Trophoblast cell (in vitro differentiated cells and primary cell): ENCODE results near the gene NFKBIZ.

Experiments
- DNase-seq, 2 donors: peaks; one replicate each; pipeline ENCODE4 v3.0.0-alpha.2; 2016
- H2AFZ ChIP-seq: 2 replicates; pipeline ENCODE4 v1.6.1; 2013; ENCODE audit warnings: low read length, moderate library complexity, mild to moderate bottlenecking; ENCODE audit not compliant: insufficient read depth, poor library complexity
- H2AK5ac ChIP-seq: 2 replicates; pipeline ENCODE4 v1.6.1; 2013; ENCODE audit warnings: mild to moderate bottlenecking, low read length
- H2BK120ac ChIP-seq: 2 replicates; pipeline ENCODE4 v1.6.1; 2013; ENCODE audit warnings: low read length, mild to moderate bottlenecking, moderate library complexity; ENCODE audit not compliant: insufficient read depth, poor library complexity
- H2BK12ac ChIP-seq: 2 replicates; pipeline ENCODE4 v1.6.1; 2013; ENCODE audit warnings: mild to moderate bottlenecking, low read length, moderate library complexity
- H2BK5ac ChIP-seq: 2 replicates; pipeline ENCODE4 v1.6.1; 2013; ENCODE audit warnings: low read length, low read depth, moderate library complexity, mild to moderate bottlenecking; ENCODE audit not compliant: poor library complexity
- H3K14ac ChIP-seq: 2 replicates; pipeline ENCODE4 v1.6.1; 2013; ENCODE audit warnings: mild to moderate bottlenecking, low read length
- H3K18ac ChIP-seq: 2 replicates; pipeline ENCODE4 v1.6.1; 2013; ENCODE audit warnings: mild to moderate bottlenecking, low read length
- H3K23ac ChIP-seq: 2 replicates; pipeline ENCODE4 v1.6.1; 2013; ENCODE audit warnings: low read length
- H3K27ac ChIP-seq: 2 replicates; pipeline ENCODE4 v1.5.1; 2013; ENCODE audit warnings: low read depth, mild to moderate bottlenecking, inconsistent platforms, low read length, moderate library complexity
- H3K27me3 ChIP-seq: 2 replicates; pipeline ENCODE4 v1.6.1; 2013; ENCODE audit warnings: inconsistent platforms, mild to moderate bottlenecking, low read length, moderate library complexity; ENCODE audit not compliant: insufficient read depth
- H3K36me3 ChIP-seq, 2 experiments: 1 replicate in 1 of 2; 2 replicates in 1 of 2; pipeline ENCODE4 v1.6.1; 2013; ENCODE audit warnings: low read length in 2 of 2, mild to moderate bottlenecking in 2 of 2, moderate library complexity in 1 of 2; ENCODE audit not compliant: insufficient read depth in 2 of 2, control insufficient read depth in 1 of 2
- H3K4ac ChIP-seq: 2 replicates; pipeline ENCODE4 v1.6.1; 2013; ENCODE audit warnings: low read depth, mild to moderate bottlenecking, low read length, moderate library complexity
- H3K4me1 ChIP-seq, 2 experiments: 1 replicate in 1 of 2; 2 replicates in 1 of 2; pipeline ENCODE4 v1.6.1; 2013; ENCODE audit warnings: low read length in 2 of 2, mild to moderate bottlenecking in 2 of 2, moderate library complexity in 1 of 2; ENCODE audit not compliant: insufficient read depth in 2 of 2, control insufficient read depth in 1 of 2
- H3K4me2 ChIP-seq: 2 replicates; pipeline ENCODE4 v1.6.1; 2013; ENCODE audit warnings: inconsistent platforms, mild to moderate bottlenecking, low read length, moderate library complexity
- H3K4me3 ChIP-seq: 2 replicates; pipeline ENCODE4 v1.5.1; 2013; ENCODE audit warnings: mild to moderate bottlenecking, low read depth, low read length, inconsistent platforms
- H3K79me1 ChIP-seq: one replicate; pipeline ENCODE4 v1.6.1; 2013; ENCODE audit warnings: low read length
- H3K79me2 ChIP-seq: 2 replicates; pipeline ENCODE4 v1.6.1; 2013; ENCODE audit warnings: low read length, mild to moderate bottlenecking; ENCODE audit not compliant: control insufficient read depth, insufficient read depth, poor library complexity
- H3K9ac ChIP-seq: 2 replicates; pipeline ENCODE4 v1.6.1; 2013; ENCODE audit warnings: mild to moderate bottlenecking, low read length
- H3K9me3 ChIP-seq: 2 replicates; pipeline ENCODE4 v1.6.1; 2013; ENCODE audit warnings: low read depth, mild to moderate bottlenecking, control low read depth, inconsistent platforms, low read length; ENCODE audit not compliant: insufficient read depth
- H4K12ac ChIP-seq: 2 replicates; pipeline ENCODE4 v1.6.1; 2013; ENCODE audit warnings: low read depth, mild to moderate bottlenecking, low read length, moderate library complexity
- H4K8ac ChIP-seq: 2 replicates; pipeline ENCODE4 v1.6.1; 2013; ENCODE audit warnings: low read depth, mild to moderate bottlenecking, low read length, moderate library complexity
- H4K91ac ChIP-seq: one replicate; pipeline ENCODE4 v1.6.1; 2013; ENCODE audit warnings: low read depth, mild to moderate bottlenecking, low read length, moderate library complexity
- WGBS: extraction: QIAGEN DNeasy Blood & Tissue Kit; methylation state at CpG from one replicate; pipeline ENCODE4 v1.1.7; 2013; ENCODE audit warnings: missing lambda C conversion rate; ENCODE audit not compliant: insufficient read length, insufficient coverage; ENCODE audit errors: extremely low coverage; 5-methylcytosine and 5-hydroxymethylcytosine counted together

NFKBIZ gene

DNA sequence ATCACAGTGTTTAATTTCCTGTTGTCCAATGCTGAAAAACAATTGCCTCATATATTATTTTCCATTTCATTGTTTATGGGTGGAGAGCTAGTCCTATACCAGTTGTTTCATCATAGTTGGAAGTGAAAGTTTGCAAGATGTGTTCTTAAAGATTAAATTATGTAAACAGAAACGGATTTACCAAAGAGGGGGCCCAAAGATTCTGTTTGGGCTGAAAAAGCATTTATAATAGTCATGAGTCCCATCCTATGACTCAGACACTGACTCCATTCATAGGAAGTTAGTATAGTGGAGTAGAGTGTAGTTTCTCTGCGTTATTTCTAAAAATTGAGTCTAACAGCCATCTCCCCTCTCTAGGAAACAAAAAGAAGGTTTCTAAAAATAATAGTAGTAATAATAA lies 24.3 kb downstream of the NFKBIZ start:
- no peaks in the 10 kb centered on the region for H3K79me1 ChIP-seq
- no peak overlapping the region for H2BK12ac ChIP-seq
- WGBS = no CpG with 5 or more reads among the region's 2 CpGs
- H3K79me2 ChIP-seq = no peaks in the 10 kb centered on the region
- H3K18ac ChIP-seq = no peak overlapping the region
- H3K4me3 ChIP-seq = no peak overlapping the region
- H3K9me3 ChIP-seq = no peaks in the 10 kb centered on the region
- H4K91ac ChIP-seq = no peak overlapping the region
- H2BK120ac ChIP-seq = no peak overlapping the region
- no peak overlapping the region for H3K4ac ChIP-seq
- no peak overlapping the region for H3K4me2 ChIP-seq
- H2AFZ ChIP-seq = no peak overlapping the region
- H3K27me3 ChIP-seq = no peaks in the 10 kb centered on the region
- H3K9ac ChIP-seq = no peak overlapping the region
- H3K14ac ChIP-seq = no peak overlapping the region
- H4K12ac ChIP-seq = no peak overlapping the region
- H2BK5ac ChIP-seq = no peak overlapping the region
- H3K36me3 ChIP-seq = no peaks in the 10 kb centered on the region
- H2AK5ac ChIP-seq = no peak overlapping the region
- no peak overlapping the region for H3K27ac ChIP-seq
- peak in 1 of 2 donors; percentile 46 for DNase-seq
- no peak overlapping the region for H3K23ac ChIP-seq
- no peaks in the 10 kb centered on the region for H3K4me1 ChIP-seq
- H4K8ac ChIP-seq = no peak overlapping the region

DNA sequence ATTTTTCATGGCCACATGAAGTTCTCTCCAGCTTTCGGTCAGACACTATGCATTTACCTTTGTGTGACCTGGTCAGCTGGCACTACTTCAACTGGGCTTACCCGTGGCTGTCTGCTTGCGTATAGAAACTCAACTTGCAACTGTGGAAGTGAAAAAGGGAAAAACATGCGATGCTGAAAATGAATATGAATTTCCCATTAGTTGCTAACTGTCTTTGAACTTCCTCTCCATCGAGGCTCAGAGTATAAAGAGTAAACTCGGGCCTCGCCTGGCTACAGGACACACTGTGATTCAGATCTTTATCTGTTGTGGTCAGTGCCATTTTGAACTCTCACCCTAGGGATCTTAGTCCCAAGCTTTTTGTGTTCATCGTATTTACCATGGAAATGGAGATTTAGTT lies 26.8 kb downstream of the NFKBIZ start:
- Histone ChIP-seq H3K9me3 (no peaks in the 10 kb centered on the region), H3K79me1 (no peaks in the 10 kb centered on the region), H3K18ac (no peak overlapping the region), H3K36me3 (no peaks in the 10 kb centered on the region), H4K91ac (no peak overlapping the region), H4K12ac (no peak overlapping the region), H2BK12ac (no peak overlapping the region), H2AFZ (no peak overlapping the region), H3K27me3 (no peaks in the 10 kb centered on the region), H2BK120ac (no peak overlapping the region), H3K14ac (no peak overlapping the region), H3K79me2 (no peaks in the 10 kb centered on the region), H2AK5ac (no peak overlapping the region), H2BK5ac (no peak overlapping the region), H3K23ac (no peak overlapping the region), H3K4me3 (no peak overlapping the region), H4K8ac (no peak overlapping the region), H3K4me2 (no peak overlapping the region), H3K9ac (no peak overlapping the region), H3K4ac (no peak overlapping the region), H3K4me1 (no peaks in the 10 kb centered on the region), H3K27ac (no peak overlapping the region)
- WGBS = no CpG with 5 or more reads among the region's 8 CpGs
- DNase-seq = no peak

DNA sequence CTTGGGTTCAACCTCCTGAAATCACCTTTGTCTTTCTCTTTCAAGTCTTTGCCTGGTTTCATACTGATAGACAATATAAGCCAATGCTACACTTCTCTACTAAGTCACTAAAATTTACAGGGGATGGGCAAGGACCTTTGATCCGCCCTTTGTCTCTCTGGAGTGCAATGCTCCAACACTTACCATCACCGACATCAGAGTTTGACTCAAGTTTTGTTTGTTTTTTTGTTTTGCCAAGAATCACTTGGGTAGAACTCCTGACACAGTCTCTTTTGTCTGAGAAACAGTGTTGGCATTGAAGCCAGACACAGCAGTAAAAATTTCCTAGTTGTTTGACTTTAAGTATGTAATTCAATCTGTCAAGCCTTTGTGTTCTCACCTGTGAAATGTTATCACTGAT lies 29.3 kb downstream of the NFKBIZ start:
- no peak overlapping the region for H2AFZ ChIP-seq
- H2AK5ac ChIP-seq = no peak overlapping the region
- H3K36me3 ChIP-seq = no peaks in the 10 kb centered on the region
- no peaks in the 10 kb centered on the region for H3K27me3 ChIP-seq
- no peaks in the 10 kb centered on the region for H3K4me1 ChIP-seq
- no peak overlapping the region for H2BK5ac ChIP-seq
- no peak overlapping the region for H3K23ac ChIP-seq
- DNase-seq = no peak
- no peak overlapping the region for H3K9ac ChIP-seq
- H3K27ac ChIP-seq = no peak overlapping the region
- H3K9me3 ChIP-seq = no peaks in the 10 kb centered on the region
- H3K4ac ChIP-seq = no peak overlapping the region
- no peak overlapping the region for H3K14ac ChIP-seq
- H3K4me2 ChIP-seq = no peak overlapping the region
- H2BK12ac ChIP-seq = no peak overlapping the region
- H3K79me1 ChIP-seq = no peaks in the 10 kb centered on the region
- H4K12ac ChIP-seq = no peak overlapping the region
- WGBS = no CpG with 5 or more reads among the region's 2 CpGs
- no peak overlapping the region for H4K8ac ChIP-seq
- no peak overlapping the region for H3K18ac ChIP-seq
- no peak overlapping the region for H3K4me3 ChIP-seq
- H2BK120ac ChIP-seq = no peak overlapping the region
- no peaks in the 10 kb centered on the region for H3K79me2 ChIP-seq
- H4K91ac ChIP-seq = no peak overlapping the region

DNA sequence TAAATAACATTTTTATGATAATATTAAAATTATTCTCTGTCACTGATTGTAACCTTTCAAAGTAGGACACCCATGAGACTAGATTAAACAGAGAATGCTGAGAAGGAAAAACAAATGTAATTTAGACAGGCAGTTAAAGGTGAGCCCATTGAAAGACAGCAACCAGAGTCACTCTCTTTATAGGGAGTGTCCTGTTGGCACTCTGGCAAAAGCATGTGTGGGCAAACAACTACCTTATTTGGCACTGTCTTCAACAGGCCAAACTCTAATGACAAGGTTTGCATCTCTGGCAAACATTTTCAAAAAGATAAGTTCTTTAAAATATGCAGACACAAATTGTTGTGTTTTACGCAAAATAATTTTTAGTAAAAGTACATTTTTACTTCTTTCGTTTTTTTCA lies 29.8 kb downstream of the NFKBIZ start:
- no peak overlapping the region for H3K4me2 ChIP-seq
- no peaks in the 10 kb centered on the region for H3K9me3 ChIP-seq
- H3K14ac ChIP-seq = no peak overlapping the region
- H3K18ac ChIP-seq = no peak overlapping the region
- H2AK5ac ChIP-seq = no peak overlapping the region
- no peaks in the 10 kb centered on the region for H3K4me1 ChIP-seq
- H2BK5ac ChIP-seq = no peak overlapping the region
- no peak overlapping the region for H3K4me3 ChIP-seq
- H3K9ac ChIP-seq = no peak overlapping the region
- no peaks in the 10 kb centered on the region for H3K36me3 ChIP-seq
- no CpG with 5 or more reads among the region's 2 CpGs for WGBS
- no peaks in the 10 kb centered on the region for H3K79me1 ChIP-seq
- no peak overlapping the region for H2BK120ac ChIP-seq
- no peak overlapping the region for H4K91ac ChIP-seq
- H2AFZ ChIP-seq = no peak overlapping the region
- H4K12ac ChIP-seq = no peak overlapping the region
- H3K79me2 ChIP-seq = no peaks in the 10 kb centered on the region
- no peaks in the 10 kb centered on the region for H3K27me3 ChIP-seq
- H3K27ac ChIP-seq = no peak overlapping the region
- H4K8ac ChIP-seq = no peak overlapping the region
- no peak overlapping the region for H2BK12ac ChIP-seq
- DNase-seq = no peak
- H3K23ac ChIP-seq = no peak overlapping the region
- H3K4ac ChIP-seq = no peak overlapping the region
